Mesenchymal stem cell (in vitro differentiated cells and primary cell): ENCODE results near the gene TECRL.

Experiments
- DNase-seq: peaks from one replicate; pipeline ENCODE4 v3.0.0-alpha.2; 2013
- H2AFZ ChIP-seq: one replicate; pipeline ENCODE4 v1.6.1; 2013; ENCODE audit warnings: low read depth, mild to moderate bottlenecking, control low read depth, inconsistent platforms, low read length, moderate library complexity
- H2AK5ac ChIP-seq: 2 replicates; pipeline ENCODE4 v1.6.1; 2013; ENCODE audit warnings: low read length, moderate library complexity, mild to moderate bottlenecking, inconsistent platforms; ENCODE audit not compliant: severe bottlenecking
- H2BK120ac ChIP-seq: one replicate; pipeline ENCODE4 v1.6.1; 2013; ENCODE audit warnings: low read depth, mild to moderate bottlenecking, inconsistent platforms, low read length, moderate library complexity
- H2BK12ac ChIP-seq, 2 experiments: one replicate each; pipeline ENCODE4 v1.6.1; 2013; ENCODE audit warnings: inconsistent platforms in 2 of 2, low read length in 2 of 2, mild to moderate bottlenecking in 2 of 2, moderate library complexity in 2 of 2, control low read depth in 1 of 2
- H2BK15ac ChIP-seq: one replicate; pipeline ENCODE4 v1.6.1; 2013; ENCODE audit warnings: mild to moderate bottlenecking, low read depth, inconsistent platforms; ENCODE audit not compliant: poor library complexity, severe bottlenecking
- H2BK5ac ChIP-seq: 2 replicates; pipeline ENCODE4 v1.6.1; 2013; ENCODE audit warnings: low read depth, mild to moderate bottlenecking, low read length, control low read depth, inconsistent platforms; ENCODE audit not compliant: poor library complexity, severe bottlenecking
- H3K14ac ChIP-seq, 2 experiments: one replicate each; pipeline ENCODE4 v1.6.1; 2013; ENCODE audit warnings: inconsistent platforms in 2 of 2, low read length in 2 of 2, control low read depth in 1 of 2, mild to moderate bottlenecking in 1 of 2, moderate library complexity in 1 of 2
- H3K18ac ChIP-seq, 2 experiments: one replicate each; pipeline ENCODE4 v1.6.1; 2013; ENCODE audit warnings: inconsistent platforms in 2 of 2, low read length in 2 of 2, control low read depth in 1 of 2, low read depth in 1 of 2, mild to moderate bottlenecking in 1 of 2
- H3K23ac ChIP-seq, 2 experiments: one replicate each; pipeline ENCODE4 v1.6.1; 2013; ENCODE audit warnings: inconsistent platforms in 2 of 2, low read length in 2 of 2, mild to moderate bottlenecking in 2 of 2, moderate library complexity in 2 of 2, control low read depth in 1 of 2
- H3K27ac ChIP-seq: 2 replicates; pipeline ENCODE4 v1.5.1; 2013; ENCODE audit warnings: mild to moderate bottlenecking, moderate library complexity, low read length, control low read depth, inconsistent platforms; ENCODE audit not compliant: poor library complexity, severe bottlenecking
- H3K27me3 ChIP-seq, 2 experiments: 2 replicates each; pipeline versions ENCODE4 v1.6.1 to v1.7.0; 2013; ENCODE audit warnings: low read length in 2 of 2, mild to moderate bottlenecking in 2 of 2, moderate library complexity in 2 of 2, control low read depth in 1 of 2, inconsistent platforms in 1 of 2; ENCODE audit not compliant: control insufficient read depth in 1 of 2, insufficient read depth in 1 of 2
- H3K36me3 ChIP-seq, 2 experiments: 2 replicates each; pipeline versions ENCODE4 v1.6.1 to v1.7.0; 2013; ENCODE audit warnings: low read length in 2 of 2, control low read depth in 1 of 2, inconsistent platforms in 1 of 2, low read depth in 1 of 2, mild to moderate bottlenecking in 1 of 2; ENCODE audit not compliant: insufficient read depth in 2 of 2, control insufficient read depth in 1 of 2
- H3K4ac ChIP-seq, 2 experiments: one replicate each; pipeline ENCODE4 v1.6.1; 2013; ENCODE audit warnings: inconsistent platforms in 2 of 2, low read length in 2 of 2, mild to moderate bottlenecking in 2 of 2, moderate library complexity in 2 of 2, control low read depth in 1 of 2, low read depth in 1 of 2
- H3K4me1 ChIP-seq: 2 replicates; pipeline ENCODE4 v1.6.1; 2013; ENCODE audit warnings: low read depth, low read length, control low read depth; ENCODE audit not compliant: control insufficient read depth, insufficient read depth
- H3K4me2 ChIP-seq: 2 replicates; pipeline ENCODE4 v1.6.1; 2013; ENCODE audit warnings: low read length, mild to moderate bottlenecking, inconsistent platforms; ENCODE audit not compliant: poor library complexity, severe bottlenecking
- H3K4me3 ChIP-seq, 2 experiments: 2 replicates each; pipeline versions ENCODE4 v1.5.1 to v1.7.0; 2013; ENCODE audit warnings: low read length in 2 of 2, mild to moderate bottlenecking in 2 of 2, control low read depth in 1 of 2, low read depth in 1 of 2; ENCODE audit not compliant: insufficient read depth in 1 of 2
- H3K79me1 ChIP-seq: replicated peaks from 2 replicates; pipeline ENCODE4 v1.6.1; 2013; ENCODE audit warnings: mild to moderate bottlenecking, control low read depth, low read length, inconsistent platforms; ENCODE audit not compliant: poor library complexity, severe bottlenecking
- H3K9ac ChIP-seq: 2 replicates; pipeline ENCODE4 v1.7.0; 2013; ENCODE audit warnings: mild to moderate bottlenecking, low read length, moderate library complexity
- H3K9me3 ChIP-seq: 2 replicates; pipeline ENCODE4 v1.7.0; 2013; ENCODE audit warnings: mild to moderate bottlenecking, low read length; ENCODE audit not compliant: control insufficient read depth
- H4K8ac ChIP-seq: one replicate; pipeline ENCODE4 v1.6.1; 2013; ENCODE audit warnings: inconsistent platforms, mild to moderate bottlenecking, low read length, moderate library complexity
- H4K91ac ChIP-seq: one replicate; pipeline ENCODE4 v1.6.1; 2013; ENCODE audit warnings: mild to moderate bottlenecking, low read length, inconsistent platforms
- WGBS: methylation state at CpG from one replicate; pipeline ENCODE4 v1.1.7; 2013; ENCODE audit warnings: mixed read lengths; 5-methylcytosine and 5-hydroxymethylcytosine counted together

TECRL gene

GRCh38 chr4:64305565-64306254 is 103.5 kb downstream of the TECRL start:
- no peak overlapping the region for H2AK5ac ChIP-seq
- H3K4me3 ChIP-seq = no peak overlapping the region
- H3K9me3 ChIP-seq = peaks cover 21% of the 10 kb centered on the region
- no peaks in the 10 kb centered on the region for H3K27me3 ChIP-seq
- no peak overlapping the region for H2BK15ac ChIP-seq
- H3K9ac ChIP-seq = no peak overlapping the region
- H3K4ac ChIP-seq = no peak overlapping the region
- no peaks in the 10 kb centered on the region for H3K36me3 ChIP-seq
- no peak overlapping the region for H2AFZ ChIP-seq
- H3K23ac ChIP-seq = no peak overlapping the region
- no peak overlapping the region for H3K14ac ChIP-seq
- no peak overlapping the region for H2BK120ac ChIP-seq
- H3K4me1 ChIP-seq = no peaks in the 10 kb centered on the region
- DNase-seq = no peak
- no peak overlapping the region for H3K27ac ChIP-seq
- no peak overlapping the region for H3K4me2 ChIP-seq
- H3K18ac ChIP-seq = no peak overlapping the region
- H4K8ac ChIP-seq = no peak overlapping the region
- WGBS = no CpG with 5 or more reads among the region's 1 CpG
- H4K91ac ChIP-seq = no peak overlapping the region
- no peaks in the 10 kb centered on the region for H3K79me1 ChIP-seq
- H2BK12ac ChIP-seq = no peak overlapping the region
- no peak overlapping the region for H2BK5ac ChIP-seq

GRCh38 chr4:64272432-64272831 is 136.8 kb downstream of the TECRL start:
- H3K9me3 ChIP-seq = no peaks in the 10 kb centered on the region
- 96% methylated on average over 14 of the region's 14 CpGs for WGBS
- H2BK5ac ChIP-seq = no peak overlapping the region
- H2BK15ac ChIP-seq = no peak overlapping the region
- H3K27ac ChIP-seq = no peak overlapping the region
- no peak for DNase-seq
- no peak overlapping the region for H2BK120ac ChIP-seq
- H3K4me3 ChIP-seq = no peak overlapping the region
- H2AFZ ChIP-seq = peak overlapping the region; percentile 71
- no peak overlapping the region for H2BK12ac ChIP-seq
- no peak overlapping the region for H4K8ac ChIP-seq
- H3K4me1 ChIP-seq = peaks cover 1% of the 10 kb centered on the region
- no peaks in the 10 kb centered on the region for H3K79me1 ChIP-seq
- no peak overlapping the region for H4K91ac ChIP-seq
- no peak overlapping the region for H3K18ac ChIP-seq
- H3K23ac ChIP-seq = no peak overlapping the region
- no peaks in the 10 kb centered on the region for H3K27me3 ChIP-seq
- no peak overlapping the region for H3K14ac ChIP-seq
- no peak overlapping the region for H3K4me2 ChIP-seq
- no peak overlapping the region for H3K4ac ChIP-seq
- H2AK5ac ChIP-seq = no peak overlapping the region
- no peaks in the 10 kb centered on the region for H3K36me3 ChIP-seq
- no peak overlapping the region for H3K9ac ChIP-seq

GRCh38 chr4:64271601-64272081 is 137.6 kb downstream of the TECRL start:
- H3K4me1 ChIP-seq = peaks cover 1% of the 10 kb centered on the region
- no peak for DNase-seq
- 85% methylated on average over 9 of the region's 9 CpGs for WGBS
- no peak overlapping the region for H3K4ac ChIP-seq
- H3K4me2 ChIP-seq = no peak overlapping the region
- H2BK120ac ChIP-seq = no peak overlapping the region
- H3K14ac ChIP-seq = no peak overlapping the region
- H3K36me3 ChIP-seq = no peaks in the 10 kb centered on the region
- no peak overlapping the region for H2AK5ac ChIP-seq
- no peak overlapping the region for H3K23ac ChIP-seq
- no peak overlapping the region for H3K27ac ChIP-seq
- no peak overlapping the region for H3K4me3 ChIP-seq
- no peak overlapping the region for H4K8ac ChIP-seq
- no peak overlapping the region for H2BK12ac ChIP-seq
- H3K18ac ChIP-seq = no peak overlapping the region
- H3K27me3 ChIP-seq = no peaks in the 10 kb centered on the region
- H2BK15ac ChIP-seq = no peak overlapping the region
- H3K9ac ChIP-seq = no peak overlapping the region
- H4K91ac ChIP-seq = no peak overlapping the region
- no peak overlapping the region for H2AFZ ChIP-seq
- no peaks in the 10 kb centered on the region for H3K79me1 ChIP-seq
- H2BK5ac ChIP-seq = no peak overlapping the region
- no peaks in the 10 kb centered on the region for H3K9me3 ChIP-seq

GRCh38 chr4:64266669-64267068 is 142.6 kb downstream of the TECRL start:
- H2BK120ac ChIP-seq = no peak overlapping the region
- H3K4me3 ChIP-seq = no peak overlapping the region
- no peak overlapping the region for H3K18ac ChIP-seq
- H3K36me3 ChIP-seq = no peaks in the 10 kb centered on the region
- H3K27ac ChIP-seq = no peak overlapping the region
- no peak overlapping the region for H2BK15ac ChIP-seq
- H2AK5ac ChIP-seq = no peak overlapping the region
- H3K23ac ChIP-seq = no peak overlapping the region
- no peak overlapping the region for H2BK5ac ChIP-seq
- H4K8ac ChIP-seq = no peak overlapping the region
- no peaks in the 10 kb centered on the region for H3K4me1 ChIP-seq
- H3K14ac ChIP-seq = no peak overlapping the region
- H3K4ac ChIP-seq = no peak overlapping the region
- no peaks in the 10 kb centered on the region for H3K27me3 ChIP-seq
- DNase-seq = no peak
- no peak overlapping the region for H3K9ac ChIP-seq
- no peak overlapping the region for H2AFZ ChIP-seq
- H4K91ac ChIP-seq = no peak overlapping the region
- no peaks in the 10 kb centered on the region for H3K79me1 ChIP-seq
- WGBS = 78% methylated on average over 2 of the region's 2 CpGs
- H3K9me3 ChIP-seq = no peaks in the 10 kb centered on the region
- no peak overlapping the region for H3K4me2 ChIP-seq
- no peak overlapping the region for H2BK12ac ChIP-seq
